ENCODE results near the gene TFF2.
A peak's percentile ranks its signal among the peaks of the same experiment; 100 is the strongest.

Gene TFF2

DNA sequence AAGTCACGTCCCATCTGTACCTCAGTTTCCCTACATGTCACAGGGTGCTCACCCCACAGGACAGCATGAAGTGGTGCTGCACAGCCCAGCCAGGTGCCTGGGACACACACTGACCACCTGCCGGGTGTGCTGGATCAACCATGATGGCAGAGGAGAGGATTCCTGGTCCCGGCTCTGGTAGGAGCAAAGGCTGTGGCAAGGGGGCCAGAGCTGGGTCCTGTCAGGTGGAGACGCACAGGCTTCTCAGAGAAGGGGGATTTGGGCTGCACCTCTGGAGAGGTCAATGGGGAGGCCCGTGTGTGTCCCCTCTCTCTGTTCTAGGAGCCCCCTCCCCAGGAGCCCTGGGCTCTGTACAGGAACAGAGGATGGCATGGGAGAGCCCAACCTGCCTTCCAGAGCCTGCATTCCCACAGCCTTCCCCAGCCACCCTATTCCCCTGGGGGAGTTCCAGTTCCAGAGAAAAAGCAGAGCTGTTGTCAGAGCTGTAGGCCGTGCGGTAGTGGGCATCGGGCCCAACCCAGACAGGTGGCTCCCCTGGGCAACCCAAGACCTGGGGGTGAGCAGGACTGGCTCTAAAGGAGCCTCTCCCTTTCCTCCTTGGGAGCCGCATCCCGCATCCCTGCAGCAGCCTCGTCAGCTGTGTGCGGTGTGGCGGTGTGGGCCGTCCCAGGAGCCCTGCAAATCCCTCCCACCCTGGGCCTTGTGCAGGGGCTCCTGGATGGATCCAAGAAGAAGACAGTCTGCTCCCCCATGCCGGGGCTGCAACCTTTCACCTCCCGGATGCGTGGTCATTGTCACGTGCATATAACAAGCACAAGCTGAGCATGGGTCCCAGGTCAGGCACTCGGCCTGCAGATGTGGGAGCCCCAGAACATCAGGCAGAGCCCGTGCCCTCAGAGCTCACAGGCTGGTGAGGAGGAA, 32.7 kb downstream of the TFF2 start:
- DNase-seq, result no peak

DNA sequence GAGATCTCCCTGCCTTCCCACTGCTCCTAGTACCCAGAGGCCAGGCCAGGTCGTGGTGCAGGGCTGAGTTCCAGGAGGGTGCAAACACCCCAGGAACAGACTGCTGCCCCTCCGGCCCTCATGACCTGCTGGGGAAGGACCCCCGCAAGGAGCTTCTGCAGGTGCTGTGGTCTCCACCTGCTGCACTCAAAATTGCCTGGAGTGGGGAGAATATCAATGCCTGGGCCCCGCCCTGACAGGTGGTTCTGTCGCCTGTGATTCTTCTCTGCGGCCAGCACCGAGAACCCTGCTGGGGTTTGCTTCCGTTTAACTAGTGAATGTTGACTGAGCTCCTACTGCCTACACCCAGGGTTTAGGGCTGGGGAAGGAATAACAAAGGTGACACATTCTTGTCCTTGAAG, 33.5 kb downstream of the TFF2 start:
- no peak for DNase-seq

DNA sequence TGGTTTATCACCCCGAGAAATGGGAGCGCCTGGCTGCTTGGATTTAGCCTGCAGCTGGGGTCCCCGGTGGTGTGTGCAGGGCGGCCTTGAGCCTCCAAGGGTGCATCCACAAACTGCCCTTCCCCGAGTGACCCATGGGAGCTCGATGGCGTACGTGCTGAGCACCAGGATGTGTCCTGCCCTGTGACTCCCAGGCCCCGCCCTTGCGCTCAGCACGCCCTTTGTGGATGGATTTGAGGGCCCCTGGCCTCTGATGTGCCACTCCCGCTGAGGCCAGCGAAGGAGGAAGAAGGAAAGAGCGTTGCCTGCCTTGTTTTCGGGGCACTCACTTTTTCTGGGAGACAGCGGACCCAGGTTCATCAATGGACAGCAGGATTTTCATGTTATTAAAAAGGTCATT, 33.9 kb downstream of the TFF2 start:
- no peak for DNase-seq

DNA sequence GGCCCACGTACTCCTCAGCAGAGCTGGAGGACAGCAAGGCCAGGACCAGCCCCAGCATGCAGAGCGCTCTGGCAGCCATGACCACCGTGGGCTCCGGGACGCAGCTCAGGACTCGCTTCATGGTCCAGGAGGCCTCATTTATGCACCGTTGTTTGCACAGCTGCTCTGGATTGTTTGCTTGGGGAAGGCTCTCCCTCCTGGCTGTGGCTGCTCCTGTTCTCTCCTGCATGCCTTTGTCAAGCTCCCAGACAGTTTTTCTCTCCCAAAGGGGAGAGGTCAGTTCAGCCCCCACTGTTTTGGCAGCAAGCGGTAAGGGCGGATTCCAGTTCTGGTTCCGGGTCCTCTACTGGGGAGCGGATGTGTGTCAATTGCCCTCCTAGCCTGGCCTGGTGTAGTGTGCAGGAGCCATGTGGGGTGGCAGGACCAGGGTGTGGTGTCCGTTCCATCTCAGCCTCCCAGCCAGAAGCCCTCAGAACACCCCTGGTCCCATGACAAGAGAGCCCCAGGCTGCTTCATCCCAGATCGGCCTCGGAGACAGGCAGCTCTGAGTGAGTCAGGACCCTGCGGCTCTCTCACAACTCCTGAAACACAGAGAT, 35.4 kb downstream of the TFF2 start, which contains the start of gene TFF3:
Gene TFF3, minus strand, starts transcription at position 114 of the 596 bp plus-strand sequence. Its CDS starts 35 bp downstream, at position 79.
- no peak for DNase-seq

DNA sequence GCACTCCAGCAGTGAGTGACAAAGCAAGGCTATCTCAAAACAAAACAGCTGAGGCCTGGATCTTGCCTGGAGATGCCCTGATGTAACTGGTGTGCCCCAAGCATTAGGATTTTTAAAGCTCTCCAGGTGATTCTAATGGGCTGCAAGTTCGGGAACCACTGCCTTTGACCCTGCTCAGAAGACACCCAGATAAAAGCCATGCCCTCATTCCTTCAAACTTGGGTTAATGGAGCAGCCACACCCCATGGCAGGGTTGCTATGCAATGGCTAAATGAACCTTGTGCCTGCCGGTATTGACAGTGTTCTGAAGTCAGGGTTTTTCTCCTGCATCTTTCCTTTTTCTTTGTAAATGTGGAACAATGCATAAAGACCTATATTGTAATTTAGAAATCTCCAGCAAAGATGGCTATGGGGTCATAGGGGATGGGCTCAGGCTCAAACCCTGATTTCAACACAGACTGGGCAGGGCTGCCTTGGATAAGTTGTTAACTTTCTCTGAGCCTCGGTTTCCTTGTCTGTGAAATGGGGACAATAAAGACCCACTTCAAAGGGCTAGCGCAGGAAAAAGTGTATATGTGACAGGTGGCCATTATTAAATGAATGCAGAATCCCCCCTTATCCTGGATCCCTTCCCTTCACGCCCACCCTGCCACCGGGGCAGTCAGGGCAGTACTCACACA, 36.0 kb downstream of the TFF2 start:
- DNase-seq, result no peak

DNA sequence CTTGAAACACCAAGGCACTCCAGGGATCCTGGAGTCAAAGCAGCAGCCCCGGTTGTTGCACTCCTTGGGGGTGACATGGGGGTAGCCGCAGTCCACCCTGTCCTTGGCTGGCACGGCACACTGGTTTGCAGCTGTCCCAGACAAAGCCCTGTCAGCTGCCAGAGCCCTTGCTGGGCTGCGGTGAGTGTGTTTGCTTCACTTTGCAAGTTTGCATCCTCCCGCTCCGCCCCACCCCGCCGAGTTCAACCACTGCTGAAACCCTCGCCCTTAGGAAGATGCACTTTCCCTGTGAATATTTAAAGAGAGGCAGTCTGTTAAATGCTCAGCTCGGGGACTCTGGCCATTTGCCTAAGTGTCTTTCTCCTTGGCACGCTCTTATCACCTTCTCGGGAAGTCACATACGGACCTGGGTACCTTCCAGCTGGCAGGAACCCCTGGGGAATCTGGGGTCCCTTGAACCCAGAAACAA, 37.3 kb downstream of the TFF2 start:
- no peak for DNase-seq

DNA sequence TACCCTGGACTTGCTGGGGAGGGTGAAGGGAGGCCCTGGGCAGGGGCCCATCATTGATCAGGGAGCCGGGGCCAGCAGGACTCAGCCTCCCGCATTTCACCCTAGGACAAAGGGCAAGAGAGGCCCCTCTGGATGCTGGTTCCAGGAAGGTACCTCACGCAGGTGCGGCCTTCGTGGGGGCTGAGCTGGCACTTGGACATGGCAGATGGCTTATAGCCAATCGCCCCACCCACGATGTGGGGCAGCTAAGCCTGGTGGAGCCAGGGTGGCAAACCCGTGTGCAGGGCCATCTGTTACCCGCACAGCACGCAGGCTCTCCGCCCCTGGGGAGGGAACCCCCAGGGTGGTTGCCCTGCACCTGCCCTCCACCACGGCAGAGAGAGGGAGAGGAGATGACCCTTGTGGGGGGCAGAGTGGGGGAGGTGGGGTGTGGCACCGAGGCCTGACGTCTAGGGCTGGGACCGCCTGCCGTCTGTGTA, 38.1 kb downstream of the TFF2 start:
- no peak for DNase-seq

DNA sequence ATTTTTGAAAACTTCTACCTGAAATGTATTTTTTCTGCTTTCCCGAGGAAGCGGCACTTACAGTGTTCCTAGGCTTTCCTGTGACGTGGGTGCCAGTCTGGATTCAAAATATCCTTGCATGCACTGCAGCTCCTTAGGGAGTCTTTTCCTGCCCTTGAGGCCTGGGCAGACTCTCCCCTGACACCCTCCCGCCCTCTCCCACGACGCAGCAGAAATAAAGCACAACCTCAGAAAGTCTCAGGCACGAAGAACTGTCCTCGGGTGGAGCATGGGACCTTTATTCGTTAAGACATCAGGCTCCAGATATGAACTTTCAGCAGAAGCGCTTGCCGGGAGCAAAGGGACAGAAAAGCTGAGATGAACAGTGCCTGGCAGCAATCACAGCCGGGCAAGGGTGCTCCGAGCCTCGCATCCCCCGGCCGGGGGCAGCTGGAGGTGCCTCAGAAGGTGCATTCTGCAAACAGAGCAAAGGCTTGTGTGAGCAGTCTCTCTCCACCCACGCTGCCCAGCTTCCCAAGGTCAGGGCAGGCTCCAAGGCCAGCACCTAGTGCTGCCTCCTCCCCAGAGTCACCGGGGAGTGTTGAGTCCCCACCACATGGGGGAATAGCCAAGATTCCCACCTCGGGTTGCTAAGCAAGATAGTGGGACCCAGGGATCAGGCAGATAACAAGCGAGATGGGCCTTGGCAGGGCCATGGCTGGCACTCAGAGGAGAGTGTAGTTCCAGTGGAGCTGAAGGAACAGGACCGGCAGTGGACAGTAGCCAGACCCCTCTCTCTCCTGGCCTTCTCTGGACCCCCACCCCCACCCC, 38.8 kb downstream of the TFF2 start:
- no peak for DNase-seq

DNA sequence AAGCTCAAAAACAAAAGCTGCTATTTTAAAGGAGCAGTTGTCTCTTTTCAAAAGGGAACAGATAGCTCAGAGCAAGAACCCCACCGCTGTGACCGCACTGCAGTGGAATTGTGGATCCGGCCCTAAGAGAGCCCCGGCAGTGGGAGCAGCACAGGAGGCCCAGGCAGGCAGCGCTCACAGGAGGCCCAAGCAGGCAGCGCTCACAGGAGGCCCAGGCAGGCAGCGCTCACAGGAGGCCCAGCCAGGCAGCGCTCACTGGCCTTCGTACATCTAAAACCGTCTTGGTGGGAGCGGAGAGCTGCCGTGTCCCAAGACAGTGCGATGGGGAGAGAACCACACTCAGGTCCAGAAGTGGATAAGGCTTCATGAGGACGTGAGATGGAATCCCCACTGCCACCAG, 39.6 kb downstream of the TFF2 start:
- no peak for DNase-seq

DNA sequence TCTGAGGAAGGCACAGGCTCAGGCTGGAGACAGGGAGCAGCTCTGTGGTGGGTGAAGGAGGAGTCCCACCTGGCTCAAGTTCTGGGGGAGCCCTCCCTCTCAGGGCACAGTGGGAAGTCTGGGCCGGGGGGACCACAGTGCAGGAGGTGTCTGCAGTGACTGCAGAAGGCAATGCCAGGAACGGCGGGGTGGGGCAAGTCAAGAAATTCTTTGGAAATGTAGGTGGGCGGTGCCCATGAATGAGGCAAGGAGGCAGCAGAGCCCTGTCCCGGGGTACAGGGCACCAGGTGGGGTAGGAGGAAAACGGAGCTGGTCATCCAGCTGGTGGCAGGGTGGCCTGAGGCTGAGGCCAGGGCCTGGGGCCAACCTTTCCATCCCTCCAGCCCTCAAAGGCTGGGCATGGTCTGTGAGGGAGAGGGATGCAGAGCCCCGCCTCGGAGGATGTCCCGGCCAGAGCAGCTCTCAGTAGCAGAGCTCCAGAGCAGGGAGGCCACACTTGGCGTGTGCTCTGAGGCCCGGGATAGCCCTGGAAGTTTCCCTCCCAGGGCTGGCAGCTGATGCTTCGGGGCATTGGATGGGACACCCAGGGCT, 40.3 kb downstream of the TFF2 start:
- DNase-seq, result no peak

DNA sequence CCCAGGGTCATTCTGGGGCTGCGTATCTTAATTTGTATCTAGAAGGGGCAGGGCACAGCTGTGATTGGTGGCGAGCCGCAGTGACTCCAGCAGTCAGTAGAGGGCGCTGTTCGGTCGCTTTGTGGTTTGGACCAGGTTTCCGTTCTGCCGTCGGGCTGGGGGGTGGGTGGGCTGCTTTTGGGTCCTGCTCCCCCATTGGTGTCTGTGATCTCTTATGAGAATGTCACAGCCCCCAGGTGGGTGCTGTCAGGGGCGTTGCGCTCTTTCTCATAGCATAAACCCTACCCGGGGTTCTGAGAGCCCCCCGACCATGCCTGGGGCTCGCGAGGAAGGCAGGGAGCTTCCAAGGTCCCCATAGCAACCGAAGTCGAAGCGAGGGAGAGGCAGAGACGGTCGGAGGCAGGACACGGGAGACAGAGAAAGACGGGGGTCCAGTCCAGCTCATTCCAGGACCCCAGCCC, 41.0 kb downstream of the TFF2 start:
- peak; percentile 56 for DNase-seq

DNA sequence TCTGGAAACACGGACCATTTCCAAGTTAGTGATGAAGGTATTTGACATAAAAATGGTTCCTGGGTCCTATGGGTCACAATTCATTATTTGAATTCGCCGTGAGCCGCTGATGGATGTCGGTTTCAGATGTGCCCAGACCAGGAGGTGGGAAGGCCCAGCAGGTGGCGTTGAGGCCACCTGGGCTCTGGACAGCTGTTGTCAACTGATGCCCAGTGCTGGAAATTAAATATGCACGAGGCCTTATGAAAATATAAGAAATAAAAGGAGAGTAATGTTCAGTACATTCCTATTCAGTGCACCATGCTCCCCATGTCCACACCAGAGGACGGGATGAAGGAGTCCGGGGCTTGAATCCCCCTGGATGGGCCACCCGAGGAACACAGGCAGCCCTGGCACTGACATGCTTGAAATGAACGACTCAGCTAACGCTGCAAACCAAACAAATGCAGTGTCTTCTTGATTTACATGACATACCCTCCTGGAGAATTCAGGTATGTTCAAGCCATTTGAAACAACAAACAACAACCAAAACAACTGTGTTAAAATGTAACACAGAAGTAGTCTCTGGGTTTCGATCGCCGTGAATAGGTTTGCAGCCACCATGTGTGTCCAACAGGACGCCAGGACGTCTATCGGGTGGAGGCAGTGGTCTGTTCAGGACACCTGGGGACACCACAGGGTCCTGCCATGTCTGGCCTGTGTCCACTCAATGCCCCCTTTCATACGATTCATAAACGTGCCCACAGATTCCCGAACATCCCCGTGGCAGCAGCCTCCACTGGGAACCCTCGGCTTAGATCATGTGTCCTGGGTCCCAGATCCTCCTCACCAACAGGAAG, 41.7 kb downstream of the TFF2 start:
- DNase-seq, result no peak

DNA sequence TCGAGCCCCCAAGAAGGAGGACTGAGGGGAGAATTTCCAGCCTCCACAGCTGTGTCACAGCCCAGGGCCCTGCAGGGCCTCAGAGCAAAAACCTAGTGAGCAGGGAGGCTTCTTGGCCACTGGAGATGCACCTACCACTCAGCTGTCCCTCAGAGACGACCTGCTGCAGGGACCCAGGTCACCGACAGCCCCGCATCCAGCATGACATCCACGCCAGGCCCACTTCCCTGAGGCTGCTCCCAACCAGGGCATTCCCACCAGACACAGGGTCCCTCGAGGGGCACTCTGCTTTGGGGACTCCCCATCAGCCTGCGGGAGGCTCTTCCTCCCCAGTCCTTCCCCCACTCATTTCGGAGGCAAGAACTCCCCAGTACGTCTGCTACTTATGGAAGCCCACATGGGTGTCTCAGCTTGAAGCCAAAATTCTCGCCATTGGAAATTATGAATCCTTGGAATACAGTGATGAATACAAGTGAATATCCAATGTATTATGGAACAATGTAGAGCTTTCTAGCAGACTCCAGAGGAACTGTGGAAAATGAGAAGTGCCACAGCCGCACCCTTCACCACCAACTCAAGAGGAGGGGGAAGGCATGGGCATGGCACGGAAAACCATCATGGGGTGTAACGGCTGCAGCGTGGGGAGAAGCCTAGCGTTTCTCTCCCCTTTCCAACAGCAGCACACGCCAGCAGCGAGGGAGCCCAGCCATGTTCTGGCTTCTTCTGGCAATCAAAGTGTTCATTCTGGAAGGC, 42.5 kb downstream of the TFF2 start:
- no peak for DNase-seq

DNA sequence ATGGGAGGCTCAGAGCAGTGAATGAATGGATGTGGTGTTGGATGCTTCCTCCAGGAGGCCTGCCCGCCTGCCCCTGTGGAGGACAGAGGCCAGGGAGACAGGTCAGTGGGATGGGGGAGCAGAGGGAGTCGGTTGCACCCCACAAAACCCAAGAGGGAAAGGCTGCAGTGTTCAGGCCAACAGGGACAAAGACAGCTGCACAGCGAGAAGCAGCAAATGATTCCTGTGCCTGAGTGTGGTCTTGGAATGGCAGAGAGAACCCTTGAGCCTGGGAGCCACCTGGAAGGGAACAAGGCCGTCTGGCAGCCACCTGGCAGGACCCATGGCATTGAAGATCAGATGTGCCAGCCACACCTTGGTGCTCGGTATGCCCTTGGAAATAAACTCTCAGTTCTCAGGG, 43.7 kb downstream of the TFF2 start:
- no peak for DNase-seq

DNA sequence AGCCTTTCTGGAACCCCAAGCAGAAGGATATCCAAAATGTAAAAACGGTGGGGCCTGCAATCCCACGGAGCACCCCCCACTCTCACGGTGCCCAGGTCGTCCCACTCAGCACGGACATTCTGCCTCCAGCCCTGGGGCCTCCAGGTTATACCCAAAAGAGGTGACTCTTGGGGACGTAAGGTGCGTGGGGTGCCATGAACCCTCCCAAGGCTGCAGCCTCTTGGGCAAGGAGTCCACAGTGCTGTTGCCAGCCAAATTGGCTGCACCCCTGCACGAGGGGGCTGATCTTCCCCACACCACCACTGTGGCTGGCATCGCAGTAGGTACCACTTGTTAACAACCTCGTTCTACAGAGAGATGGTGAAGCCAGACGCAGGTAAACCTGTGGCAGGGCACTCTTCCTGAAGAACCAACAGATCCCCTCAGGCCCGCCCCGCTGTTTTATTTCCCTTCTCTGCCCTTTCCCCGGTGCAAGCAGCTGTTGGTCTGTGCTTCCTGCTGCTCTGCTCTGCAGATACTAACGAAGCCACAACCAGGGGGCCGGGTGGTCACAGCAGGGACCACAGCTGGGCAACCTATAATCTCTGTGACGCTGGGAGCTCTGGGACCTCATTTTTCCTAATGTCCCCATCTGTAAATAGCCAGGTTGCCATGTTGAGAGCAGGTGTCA, 44.3 kb downstream of the TFF2 start:
- DNase-seq, result no peak

DNA sequence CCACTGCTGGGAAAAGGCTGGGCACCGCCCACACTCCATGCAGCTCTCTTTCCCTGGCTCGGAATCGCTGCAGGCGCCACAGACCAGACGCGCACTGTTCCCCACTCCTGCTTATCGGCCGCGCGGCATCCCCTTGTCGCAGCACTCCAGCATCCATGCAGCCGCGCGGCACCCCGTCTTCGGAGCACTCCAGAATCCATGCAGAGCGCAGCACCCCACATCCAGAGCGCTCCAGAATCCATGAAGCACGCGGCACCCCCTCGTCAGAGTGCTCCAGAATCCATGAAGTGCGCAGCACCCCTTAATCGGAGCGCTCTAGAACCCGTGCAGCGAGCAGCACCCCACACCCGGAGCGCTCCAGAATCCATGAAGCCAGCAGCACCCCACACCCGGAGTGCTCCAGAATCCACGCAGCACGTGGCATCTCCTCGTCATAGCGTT, 45.1 kb downstream of the TFF2 start:
- no peak for DNase-seq

DNA sequence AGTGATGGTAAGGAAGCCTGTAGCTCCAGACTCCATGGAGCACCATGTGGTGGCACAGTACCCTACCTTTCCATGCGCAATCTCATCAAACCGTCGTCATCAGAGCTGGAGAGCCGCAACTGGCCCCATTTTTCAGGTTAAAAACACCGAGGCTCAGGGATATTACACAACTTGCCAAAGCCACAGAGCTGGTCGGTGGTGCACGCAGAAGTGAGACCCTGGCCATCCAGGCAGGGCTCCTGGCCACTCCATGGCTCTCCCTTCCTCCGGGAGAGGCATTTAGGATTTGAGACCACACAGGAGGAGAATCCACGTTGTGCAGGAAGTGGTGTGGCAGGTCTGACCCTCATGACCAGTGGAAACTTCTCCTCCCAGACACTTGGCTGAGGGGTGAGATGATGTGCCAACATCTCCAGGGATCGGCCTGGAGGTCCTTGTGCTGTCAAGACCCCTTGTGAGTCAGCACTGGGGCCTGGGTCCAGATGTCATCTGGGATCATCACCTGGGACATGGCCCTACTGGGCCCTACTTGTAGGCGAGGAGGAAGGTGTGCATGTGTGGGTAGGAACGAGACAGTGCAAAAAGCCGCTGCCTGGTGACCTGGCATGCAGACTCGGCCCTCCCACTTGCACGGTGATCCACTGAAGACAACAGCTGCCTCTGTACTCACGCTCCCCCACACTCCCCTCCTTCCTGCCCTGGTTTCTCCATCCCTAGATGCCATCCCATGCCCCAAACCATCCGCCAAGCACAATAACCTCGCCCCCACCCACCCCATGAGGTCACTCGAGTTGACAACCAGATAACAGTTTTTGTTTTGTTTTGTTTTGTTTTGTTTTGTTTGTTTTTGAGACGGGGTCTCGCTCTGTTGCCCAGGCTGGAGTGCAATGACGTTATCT, 46.0 kb downstream of the TFF2 start:
- no peak for DNase-seq

DNA sequence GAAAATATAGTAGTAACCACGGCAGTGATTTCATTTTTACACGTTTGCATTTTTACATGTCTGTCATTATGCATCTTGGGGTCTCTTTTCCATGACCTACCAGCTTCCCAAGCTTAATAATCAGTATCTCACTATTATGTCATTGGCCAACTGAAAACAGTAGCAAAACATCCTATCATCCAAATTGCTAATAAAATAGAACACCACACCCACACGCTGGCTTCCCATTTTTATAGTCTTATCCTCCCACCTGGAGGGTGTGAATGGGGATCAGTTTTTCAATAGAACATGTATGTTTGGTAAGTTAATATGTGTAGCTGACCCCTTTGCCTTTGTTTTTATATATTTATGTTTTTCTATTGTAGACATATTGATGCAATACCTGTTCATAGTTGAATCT, 47.4 kb downstream of the TFF2 start:
- DNase-seq, result no peak

DNA sequence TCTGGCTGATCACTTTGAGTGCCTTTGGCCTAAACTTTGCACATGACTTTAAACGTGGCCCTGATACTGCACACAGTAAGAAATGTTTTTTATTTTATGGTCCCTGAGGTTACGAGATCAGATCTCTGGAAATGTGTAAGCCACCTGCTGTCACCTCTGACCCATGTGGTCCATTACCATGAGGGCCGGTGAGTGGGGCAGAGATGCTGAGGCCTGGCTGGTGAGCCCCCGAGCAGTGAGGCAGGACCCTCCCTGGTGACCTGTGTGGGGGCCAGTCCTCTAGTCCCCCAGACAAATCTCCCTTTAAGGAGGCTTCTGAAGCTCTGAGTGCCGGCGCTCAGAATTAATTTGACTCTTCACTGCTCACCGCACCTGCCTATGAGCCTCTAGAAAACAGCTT, 48.0 kb downstream of the TFF2 start:
- no peak for DNase-seq

All from effector CD4-positive, alpha-beta T cell (primary cell).